Measurements from ENCODE around the gene SELENOV.

- TF ChIP-seq CTCF (IDR thresholded peaks at IDR 0.05) = no peak
- TF ChIP-seq POLR2A (IDR thresholded peaks at IDR 0.05) = no peak
Observed at GRCh38 chr19:39553082-39553652, 38.2 kb downstream of the SELENOV start.
